Esophagus squamous epithelium (tissue), 5 donors: Measurements from ENCODE around the gene RPL13A. TPM values are rescaled to one million over a fixed set of nuclear protein-coding genes. Genes with fewer than 3 reads are reported as not detected.
"Not testable (repeated sequence)": the region's sequence is repeated elsewhere in the genome, so short reads cannot be mapped to it uniquely, and the experiment has no call there.

Source experiments
- DNase-seq: peaks from one replicate; lab custom pipeline; 2025; lab: John Stamatoyannopoulos, UW
- H3K27ac ChIP-seq, 4 donors: fragments of 200-600 bp; sonication (generic); one replicate each; pipeline ENCODE4 v1.5.1; 2016 to 2019; ENCODE audit warnings: mild to moderate bottlenecking in 1 of 4
- H3K27me3 ChIP-seq, 4 donors: fragments of 200-600 bp; sonication (generic); 1 replicate in 3 of 4; 2 replicates in 1 of 4; pipeline versions ENCODE4 v1.5.1 to v1.6.0; 2017 to 2021; ENCODE audit warnings: antibody characterized with exemption in 1 of 4
- H3K36me3 ChIP-seq, 3 donors: fragments of 200-600 bp; sonication (generic); one replicate each; pipeline ENCODE4 v1.5.1; 2016 to 2019
- H3K4me1 ChIP-seq, 3 donors: fragments of 200-600 bp; sonication (generic); one replicate each; pipeline ENCODE4 v1.5.1; 2017 to 2019
- H3K4me3 ChIP-seq, 4 donors: fragments of 200-600 bp; sonication (generic); 1 replicate in 3 of 4; 2 replicates in 1 of 4; pipeline ENCODE4 v1.5.1; 2016 to 2019; ENCODE audit warnings: mild to moderate bottlenecking in 2 of 4, moderate library complexity in 1 of 4
- H3K9me3 ChIP-seq, 3 donors: fragments of 200-600 bp; sonication (generic); one replicate each; pipeline ENCODE4 v1.5.1; 2016 to 2019
- POLR2A ChIP-seq, 4 donors: fragments of 450-650 bp; IDR thresholded peaks; one replicate each; pipeline ENCODE4 v1.6.1; 2017; ENCODE audit warnings: antibody characterized with exemption in 4 of 4, mild to moderate bottlenecking in 4 of 4, moderate library complexity in 3 of 4
- WGBS, 2 donors: methylation state at CpG; one replicate each; pipeline ENCODE4 v1.1.5; 2018; 5-methylcytosine and 5-hydroxymethylcytosine counted together
- intact Hi-C: fragments of 100-400 bp; cut with DNase I; formaldehyde crosslinking; loops from one replicate; pipeline ENCODE4 v1.15.0; 2022
- total RNA-seq, 4 donors: library from RNA; depleted of rRNA; stranded (reverse); fragments of >200 nt; gene quantifications; one replicate each; pipeline ENCODE4 v1.1.0, GENCODE V29; 2016
- TF ChIP-seq, protein P1 (sequence below), 6 experiments: fragments of 450-650 bp in 4 of 6; fragments of 200-600 bp in 2 of 6; sonication (generic) in 2 of 6; IDR thresholded peaks; one replicate each; pipeline ENCODE4 v1.5.1; 2016 to 2019; ENCODE audit warnings: antibody characterized with exemption in 6 of 6, mild to moderate bottlenecking in 4 of 6, moderate library complexity in 4 of 6
- donor health status: DM: yes; HTN: yes; CAD: no.

RPL13A gene
- total RNA-seq, 4 donors from 2014 or later: 1,642 to 4,119 (median 2,165) TPM

DNA sequence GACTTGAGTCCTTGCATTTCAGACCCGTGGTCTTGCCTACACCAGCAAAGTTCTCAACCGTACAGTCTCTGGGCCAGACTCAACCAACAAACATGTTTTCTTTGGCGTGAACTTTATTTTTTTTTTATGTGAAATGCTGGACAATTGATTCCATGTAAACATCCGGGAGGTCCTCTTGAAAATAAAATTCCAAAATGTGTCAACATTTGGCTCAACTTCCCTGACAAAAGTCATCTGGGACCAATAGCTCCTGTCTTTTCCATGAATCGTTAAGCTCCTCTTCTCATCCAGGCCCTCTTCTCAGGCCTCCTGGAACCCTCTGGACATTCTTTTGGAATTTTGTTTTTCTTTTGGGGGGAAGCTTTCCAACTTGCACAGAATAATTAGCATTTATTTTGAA is 31.6 kb upstream of the RPL13A start:
- TF ChIP-seq, protein P1, sequence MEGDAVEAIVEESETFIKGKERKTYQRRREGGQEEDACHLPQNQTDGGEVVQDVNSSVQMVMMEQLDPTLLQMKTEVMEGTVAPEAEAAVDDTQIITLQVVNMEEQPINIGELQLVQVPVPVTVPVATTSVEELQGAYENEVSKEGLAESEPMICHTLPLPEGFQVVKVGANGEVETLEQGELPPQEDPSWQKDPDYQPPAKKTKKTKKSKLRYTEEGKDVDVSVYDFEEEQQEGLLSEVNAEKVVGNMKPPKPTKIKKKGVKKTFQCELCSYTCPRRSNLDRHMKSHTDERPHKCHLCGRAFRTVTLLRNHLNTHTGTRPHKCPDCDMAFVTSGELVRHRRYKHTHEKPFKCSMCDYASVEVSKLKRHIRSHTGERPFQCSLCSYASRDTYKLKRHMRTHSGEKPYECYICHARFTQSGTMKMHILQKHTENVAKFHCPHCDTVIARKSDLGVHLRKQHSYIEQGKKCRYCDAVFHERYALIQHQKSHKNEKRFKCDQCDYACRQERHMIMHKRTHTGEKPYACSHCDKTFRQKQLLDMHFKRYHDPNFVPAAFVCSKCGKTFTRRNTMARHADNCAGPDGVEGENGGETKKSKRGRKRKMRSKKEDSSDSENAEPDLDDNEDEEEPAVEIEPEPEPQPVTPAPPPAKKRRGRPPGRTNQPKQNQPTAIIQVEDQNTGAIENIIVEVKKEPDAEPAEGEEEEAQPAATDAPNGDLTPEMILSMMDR (IDR thresholded peaks at IDR 0.05): no peak
- TF ChIP-seq POLR2A (IDR thresholded peaks at IDR 0.05): no peak
- Histone ChIP-seq H3K36me3 (peaks cover 0 to 38% (median 9%) of the 10 kb centered on the region in 3 donors), H3K4me3 (no peak overlapping the region), H3K9me3 (no peaks in the 10 kb centered on the region), H3K27ac (peak overlapping the region; percentile 31 to 97 (median 64)), H3K4me1 (peaks cover 5 to 60% (median 17%) of the 10 kb centered on the region in 3 donors), H3K27me3 (no peaks in the 10 kb centered on the region)
- intact Hi-C loops: no loop called here
- DNase-seq: no peak
- 63 to 69% methylated on average over 5 of the region's 5 CpGs for WGBS, 2 donors

DNA sequence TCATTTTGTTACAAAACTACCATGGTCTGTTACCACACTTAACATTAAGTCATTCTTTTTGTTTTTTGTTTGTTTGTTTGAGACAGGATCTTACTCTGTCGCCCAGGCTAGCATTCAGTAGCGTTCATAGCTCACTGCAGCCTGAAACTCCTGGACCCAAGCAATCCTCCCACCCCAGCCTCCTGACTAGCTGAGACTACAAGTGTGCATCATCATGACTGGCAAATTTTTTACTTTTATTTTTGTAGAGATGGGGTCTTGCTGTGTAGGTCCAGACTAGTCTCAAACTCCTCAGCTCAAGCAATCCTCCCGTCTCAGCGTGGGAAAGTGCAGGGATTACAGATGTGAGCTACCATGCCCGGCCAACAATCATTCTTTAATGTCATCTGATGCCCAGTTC is 31.1 kb upstream of the RPL13A start:
- TF ChIP-seq, protein P1 (IDR thresholded peaks at IDR 0.05): no peak
- TF ChIP-seq POLR2A (IDR thresholded peaks at IDR 0.05): no peak
- intact Hi-C loops: no loop called here
- WGBS, 2 donors: 65 to 90% methylated on average over 5 of the region's 5 CpGs
- peaks cover 0 to 44% (median 9%) of the 10 kb centered on the region in 3 donors for H3K36me3 ChIP-seq
- H3K9me3 ChIP-seq: no peaks in the 10 kb centered on the region
- no peaks in the 10 kb centered on the region for H3K27me3 ChIP-seq
- H3K27ac ChIP-seq: peak overlapping the region; percentile 31 to 83 (median 78)
- H3K4me3 ChIP-seq: no peak overlapping the region
- no peak for DNase-seq
- H3K4me1 ChIP-seq: peaks cover 4 to 54% (median 16%) of the 10 kb centered on the region in 3 donors

DNA sequence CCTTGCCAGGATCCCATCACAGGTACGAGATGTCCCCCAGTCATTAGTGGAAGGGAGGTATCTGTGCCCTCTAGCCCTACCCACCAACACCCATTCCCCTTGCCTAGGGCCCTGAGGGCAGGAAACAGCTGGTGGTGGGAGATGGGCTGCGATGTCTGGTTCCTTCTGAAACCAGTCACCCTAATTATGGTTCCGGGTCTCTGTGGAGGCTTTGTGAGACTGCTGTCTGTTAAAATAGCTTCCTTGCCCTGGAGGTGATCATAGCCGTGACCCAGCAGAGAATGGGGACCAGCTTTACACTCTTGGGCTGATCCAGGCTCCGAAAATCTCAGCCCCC is 28.9 kb upstream of the RPL13A start:
- H3K4me3 ChIP-seq: no peak overlapping the region
- peak overlapping the region; percentile 28 to 83 (median 78) for H3K27ac ChIP-seq
- DNase-seq: no peak
- H3K27me3 ChIP-seq: no peaks in the 10 kb centered on the region
- 81 to 89% methylated on average over 3 to 5 of the region's 5 CpGs for WGBS, 2 donors
- TF ChIP-seq POLR2A (IDR thresholded peaks at IDR 0.05): no peak
- TF ChIP-seq, protein P1 (IDR thresholded peaks at IDR 0.05): no peak
- H3K36me3 ChIP-seq: peaks cover 0 to 57% (median 9%) of the 10 kb centered on the region in 3 donors
- no peaks in the 10 kb centered on the region for H3K9me3 ChIP-seq
- intact Hi-C loops: no loop called here
- H3K4me1 ChIP-seq: peaks cover 4 to 43% (median 16%) of the 10 kb centered on the region in 3 donors

DNA sequence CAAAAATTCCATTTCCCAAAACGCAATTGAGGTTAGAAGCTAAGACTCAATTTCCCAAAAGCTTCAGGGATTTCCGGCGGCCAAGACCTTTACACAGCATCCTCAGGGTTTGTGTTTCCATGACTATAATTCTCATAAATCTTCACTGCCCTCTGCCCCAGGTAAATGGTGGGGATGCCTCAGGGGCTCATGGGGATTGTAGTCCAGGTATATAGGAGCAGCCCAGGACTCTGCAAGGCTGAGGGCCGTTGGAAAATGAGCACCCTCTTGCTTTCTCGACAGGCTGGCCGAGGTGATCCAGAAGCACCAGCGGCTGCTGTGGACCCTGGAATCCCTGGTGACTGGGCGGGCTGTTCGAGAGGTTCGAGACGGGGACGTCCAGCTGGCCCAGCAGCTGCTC is 28.0 kb upstream of the RPL13A start:
- H3K27me3 ChIP-seq: no peaks in the 10 kb centered on the region
- TF ChIP-seq, protein P1 (IDR thresholded peaks at IDR 0.05): no peak
- no peak for TF ChIP-seq POLR2A (IDR thresholded peaks at IDR 0.05)
- WGBS, 2 donors: 91 to 95% methylated on average over 3 to 10 of the region's 12 CpGs
- no peak overlapping the region for H3K4me3 ChIP-seq
- peak overlapping the region in 1 of 4 donors; percentile 80 for H3K27ac ChIP-seq
- H3K4me1 ChIP-seq: peaks cover 1 to 34% (median 10%) of the 10 kb centered on the region in 3 donors
- DNase-seq: no peak
- intact Hi-C loops: no loop called here
- no peaks in the 10 kb centered on the region for H3K9me3 ChIP-seq
- peaks cover 0 to 65% (median 9%) of the 10 kb centered on the region in 3 donors for H3K36me3 ChIP-seq

DNA sequence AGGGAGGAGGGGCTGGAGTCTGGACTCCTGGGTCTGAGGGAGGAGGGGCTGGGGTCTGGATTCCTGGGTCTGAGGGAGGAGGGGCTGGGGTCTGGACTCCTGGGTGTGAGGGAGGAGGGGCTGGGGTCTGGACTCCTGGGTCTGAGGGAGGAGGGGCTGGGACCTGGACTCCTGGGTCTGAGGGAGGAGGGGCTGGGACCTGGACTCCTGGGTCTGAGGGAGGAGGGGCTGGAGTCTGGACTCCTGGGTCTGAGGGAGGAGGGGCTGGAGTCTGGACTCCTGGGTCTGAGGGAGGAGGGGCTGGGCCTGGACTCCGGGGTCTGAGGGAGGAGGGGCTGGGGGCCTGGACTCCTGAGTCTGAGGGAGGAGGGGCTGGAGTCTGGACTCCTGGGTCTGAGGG is 26.3 kb upstream of the RPL13A start:
- intact Hi-C loops, H3K27me3 ChIP-seq: not testable (repeated sequence)

DNA sequence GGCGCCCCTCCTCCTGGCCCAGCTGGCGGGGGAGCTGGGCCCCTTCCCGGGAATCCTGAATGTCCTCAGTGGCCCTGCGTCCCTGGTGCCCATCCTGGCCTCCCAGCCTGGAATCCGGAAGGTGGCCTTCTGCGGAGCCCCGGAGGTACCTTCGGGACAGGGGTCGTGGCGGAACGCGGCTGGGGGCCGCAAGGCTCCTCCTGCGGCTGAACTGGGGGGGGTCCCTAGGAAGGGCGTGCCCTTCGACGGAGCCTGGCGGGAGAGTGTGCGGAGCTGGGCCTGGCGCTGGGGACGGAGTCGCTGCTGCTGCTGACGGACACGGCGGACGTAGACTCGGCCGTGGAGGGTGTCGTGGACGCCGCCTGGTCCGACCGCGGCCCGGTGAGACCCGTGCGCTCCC is 25.8 kb upstream of the RPL13A start:
- TF ChIP-seq, protein P1 (IDR thresholded peaks at IDR 0.05): no peak
- TF ChIP-seq POLR2A (IDR thresholded peaks at IDR 0.05): no peak
- Histone ChIP-seq H3K9me3 (no peaks in the 10 kb centered on the region), H3K4me3 (no peak overlapping the region), H3K27me3 (no peaks in the 10 kb centered on the region), H3K36me3 (peaks cover 0 to 87% (median 9%) of the 10 kb centered on the region in 3 donors), H3K27ac (no peak overlapping the region), H3K4me1 (peaks cover 0 to 22% (median 6%) of the 10 kb centered on the region in 3 donors)
- intact Hi-C loops: no loop called here
- no peak for DNase-seq
- 96 to 100% methylated on average over 1 to 5 of the region's 37 CpGs for WGBS, 2 donors

More for the DNA sequence above, 26.3 kb upstream of the RPL13A start:
- WGBS, 2 donors: no CpG with 5 or more reads among the region's 1 CpG
- H3K4me1 ChIP-seq: peaks cover 0 to 24% (median 8%) of the 10 kb centered on the region in 3 donors
- DNase-seq, H3K27ac ChIP-seq, H3K9me3 ChIP-seq, H3K4me3 ChIP-seq: not testable (repeated sequence)
- H3K36me3 ChIP-seq: peaks cover 0 to 83% (median 9%) of the 10 kb centered on the region in 3 donors
